Right kidney (tissue), 9 donors: Measurements from ENCODE around the gene GIPC2.
"Not testable (repeated sequence)": the region's sequence is repeated elsewhere in the genome, so short reads cannot be mapped to it uniquely, and the experiment has no call there.

Experiments used
- DNase-seq: peaks from one replicate; pipeline ENCODE4 v3.0.0-alpha.2; 2016
- long read RNA-seq, 8 donors: transcript quantifications; one replicate each; lab custom pipeline, GENCODE V29; 2026

GIPC2 gene, protein sequence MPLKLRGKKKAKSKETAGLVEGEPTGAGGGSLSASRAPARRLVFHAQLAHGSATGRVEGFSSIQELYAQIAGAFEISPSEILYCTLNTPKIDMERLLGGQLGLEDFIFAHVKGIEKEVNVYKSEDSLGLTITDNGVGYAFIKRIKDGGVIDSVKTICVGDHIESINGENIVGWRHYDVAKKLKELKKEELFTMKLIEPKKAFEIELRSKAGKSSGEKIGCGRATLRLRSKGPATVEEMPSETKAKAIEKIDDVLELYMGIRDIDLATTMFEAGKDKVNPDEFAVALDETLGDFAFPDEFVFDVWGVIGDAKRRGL
- long read RNA-seq, donor 1, transcript GIPC2-201 (6 exons, 3,847 nt), result major isoform, 6 of 6 reads
- long read RNA-seq, donor 1, partial matches to known transcripts, result 0 of 6 reads
- long read RNA-seq, donor 1, other reads (novel, unspliced or antisense), result 0 of 6 reads
- long read RNA-seq, donor 2, transcript GIPC2-201 (6 exons, 3,847 nt), result major isoform, 10 of 17 reads
- long read RNA-seq, donor 2, partial matches to known transcripts, result 7 of 17 reads
- long read RNA-seq, donor 2, other reads (novel, unspliced or antisense), result 0 of 17 reads
- long read RNA-seq, donor 3, partial matches to known transcripts, result 12 of 13 reads
- long read RNA-seq, donor 3, other reads (novel, unspliced or antisense), result 0 of 13 reads
- long read RNA-seq, donor 4, result 0 reads
- long read RNA-seq, donor 5, transcript GIPC2-201 (6 exons, 3,847 nt), result major isoform, 9 of 9 reads
- long read RNA-seq, donor 5, partial matches to known transcripts, result 0 of 9 reads
- long read RNA-seq, donor 5, other reads (novel, unspliced or antisense), result 0 of 9 reads
- long read RNA-seq, donor 6, partial matches to known transcripts, result 13 of 17 reads
- long read RNA-seq, donor 6, other reads (novel, unspliced or antisense), result 0 of 17 reads
- long read RNA-seq, donor 7, transcript GIPC2-201 (6 exons, 3,847 nt), result major isoform, 8 of 8 reads
- long read RNA-seq, donor 7, partial matches to known transcripts, result 0 of 8 reads
- long read RNA-seq, donor 7, other reads (novel, unspliced or antisense), result 0 of 8 reads
- long read RNA-seq, donor 8, partial matches to known transcripts, result 0 of 4 reads
- long read RNA-seq, donor 8, other reads (novel, unspliced or antisense), result 0 of 4 reads

DNA sequence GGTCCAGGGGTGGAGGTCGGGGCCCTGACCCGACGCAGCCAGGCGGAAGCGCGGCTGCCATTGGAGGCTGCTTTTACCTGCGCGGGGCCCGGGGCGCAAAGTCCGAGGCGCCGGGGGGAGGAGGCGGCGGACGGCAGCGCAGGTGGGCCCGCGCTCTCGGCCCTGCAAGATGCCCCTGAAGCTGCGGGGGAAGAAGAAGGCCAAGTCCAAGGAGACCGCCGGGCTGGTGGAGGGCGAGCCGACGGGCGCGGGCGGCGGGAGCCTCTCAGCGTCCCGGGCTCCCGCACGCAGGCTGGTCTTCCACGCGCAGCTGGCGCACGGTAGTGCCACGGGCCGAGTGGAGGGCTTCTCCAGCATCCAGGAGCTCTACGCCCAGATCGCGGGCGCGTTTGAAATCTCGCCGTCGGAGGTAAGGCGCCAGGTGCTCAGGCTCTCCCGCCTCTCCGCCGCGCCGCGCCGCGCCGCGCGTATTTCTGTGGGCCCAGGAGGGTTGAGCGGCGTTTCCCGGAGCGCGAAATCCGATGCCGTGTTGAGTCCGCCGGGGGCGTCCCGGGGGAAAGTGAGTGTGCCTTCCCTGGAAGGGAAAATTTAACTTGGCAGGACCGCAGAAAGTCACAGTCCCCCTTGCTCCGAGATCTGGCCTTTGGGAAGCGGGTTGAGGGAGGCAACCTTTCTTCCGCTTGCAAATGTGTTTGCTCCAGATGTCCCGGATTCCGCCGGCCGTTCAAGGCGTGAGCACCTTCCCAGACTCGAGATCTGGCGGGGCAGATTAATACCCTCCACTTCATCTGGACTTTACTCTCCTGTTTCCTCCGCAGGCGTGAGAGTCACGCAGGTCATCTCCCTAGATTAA is at the start of gene GIPC2:
GIPC2 (plus strand) TSS at position 41 of the 853 bp plus-strand sequence; CDS start at position 170, 129 bp downstream.
- peak; percentile 83 for DNase-seq

DNA sequence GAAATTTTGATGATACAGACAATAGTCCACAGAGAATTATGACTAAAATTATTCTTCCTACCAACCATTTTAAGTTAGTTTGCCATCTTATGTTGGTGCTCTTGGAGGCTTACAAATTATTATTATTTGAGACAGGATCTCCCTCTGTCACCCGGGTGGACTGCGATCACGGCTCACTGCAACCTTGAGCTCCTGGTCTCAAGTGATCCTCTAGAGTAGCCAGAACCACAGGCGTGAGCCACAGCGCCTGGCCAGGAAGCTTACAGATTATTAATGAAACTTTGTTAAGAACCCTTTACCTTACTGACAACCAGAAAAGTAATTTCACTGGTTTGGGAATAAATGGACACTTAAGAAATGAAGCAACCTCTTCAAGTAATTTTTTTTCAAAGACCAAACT is 49.0 kb upstream of the GIPC2 start:
- DNase-seq, result no peak

DNA sequence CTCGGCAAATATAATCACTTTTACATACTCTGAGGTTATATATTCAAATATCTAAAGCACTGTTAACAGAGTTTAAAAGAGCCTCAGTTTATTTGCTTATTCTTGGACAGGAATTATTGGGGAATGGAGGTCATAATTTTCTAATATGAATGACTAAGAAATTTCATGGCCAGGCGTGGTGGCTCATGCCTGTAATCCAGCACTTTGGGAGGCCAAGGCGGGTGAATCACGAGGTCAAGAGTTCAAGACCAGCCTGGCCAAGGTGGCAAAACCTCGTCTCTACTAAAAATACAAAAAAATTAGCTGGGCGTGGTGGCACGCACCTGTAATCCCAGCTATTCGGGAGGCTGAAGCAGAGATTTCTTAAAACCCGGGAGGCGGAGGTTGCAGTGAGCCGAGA is 45.2 kb upstream of the GIPC2 start:
- not testable (repeated sequence) for DNase-seq

DNA sequence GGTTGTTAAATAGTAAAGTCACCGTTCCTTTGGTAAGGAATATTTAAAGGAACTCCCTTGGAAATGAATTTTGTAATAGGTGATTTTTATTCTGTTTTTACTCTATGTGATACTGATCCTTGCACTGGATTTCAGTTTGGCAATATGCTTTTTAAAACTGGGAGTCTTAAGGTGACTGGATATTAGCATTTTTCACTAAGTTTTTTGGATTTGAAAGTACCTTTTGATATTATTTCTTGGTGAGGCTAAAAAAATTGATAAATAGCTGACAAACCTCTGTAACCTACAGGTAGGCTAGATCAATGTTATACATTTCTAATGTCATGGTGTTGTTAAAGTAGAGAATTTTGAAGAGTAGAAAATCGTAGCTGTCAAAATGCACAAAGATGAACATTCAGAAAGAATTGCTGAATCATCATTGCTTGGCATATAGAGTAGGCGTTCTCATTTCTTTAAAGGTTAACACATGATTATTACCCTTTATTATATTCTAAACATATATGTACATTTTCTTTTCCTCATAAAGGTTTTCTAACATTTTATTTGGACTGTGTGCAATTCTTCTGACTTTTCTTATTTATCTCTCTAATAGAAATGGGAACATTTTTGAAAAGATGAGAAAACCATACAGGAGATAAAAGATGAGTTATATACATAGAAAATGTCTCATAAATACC is 42.6 kb upstream of the GIPC2 start:
- no peak for DNase-seq

DNA sequence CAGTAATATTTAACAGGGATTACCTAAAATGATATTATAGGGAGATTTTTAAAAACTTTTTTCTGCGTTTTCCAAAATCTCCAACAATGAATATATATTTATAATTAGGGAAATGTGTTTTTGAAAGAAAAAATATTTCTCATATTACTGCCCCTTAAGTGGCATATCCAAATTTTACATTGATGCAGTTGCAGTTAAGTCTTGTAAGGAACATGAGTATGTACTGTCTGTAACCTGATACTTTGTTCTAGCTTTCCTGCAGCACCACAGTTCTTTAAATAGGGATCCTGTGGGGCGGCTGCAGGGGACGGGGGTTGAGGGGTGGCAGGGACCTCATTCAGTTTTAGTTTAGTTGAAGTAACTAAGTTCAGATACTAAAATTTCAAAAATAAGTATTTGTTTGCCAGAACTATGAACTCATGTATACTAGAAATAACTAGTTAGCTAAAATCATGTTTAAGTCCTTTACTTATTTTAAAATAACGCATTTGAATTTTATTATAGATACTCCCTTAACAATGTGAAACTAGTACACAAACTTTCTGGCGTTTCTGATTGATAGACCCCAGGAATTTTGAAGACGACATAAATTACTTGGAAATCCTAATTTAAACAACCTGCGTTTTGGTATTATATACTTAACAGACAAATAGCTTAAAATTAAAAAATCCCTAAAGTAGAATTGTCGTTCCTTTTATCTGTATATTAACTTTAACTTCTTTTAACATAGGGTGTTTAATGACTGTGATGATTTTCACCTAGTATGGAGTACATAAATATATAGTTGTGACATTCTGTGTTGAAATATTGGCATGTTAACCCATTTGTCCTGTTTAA is 41.7 kb upstream of the GIPC2 start:
- peak; percentile 61 for DNase-seq

DNA sequence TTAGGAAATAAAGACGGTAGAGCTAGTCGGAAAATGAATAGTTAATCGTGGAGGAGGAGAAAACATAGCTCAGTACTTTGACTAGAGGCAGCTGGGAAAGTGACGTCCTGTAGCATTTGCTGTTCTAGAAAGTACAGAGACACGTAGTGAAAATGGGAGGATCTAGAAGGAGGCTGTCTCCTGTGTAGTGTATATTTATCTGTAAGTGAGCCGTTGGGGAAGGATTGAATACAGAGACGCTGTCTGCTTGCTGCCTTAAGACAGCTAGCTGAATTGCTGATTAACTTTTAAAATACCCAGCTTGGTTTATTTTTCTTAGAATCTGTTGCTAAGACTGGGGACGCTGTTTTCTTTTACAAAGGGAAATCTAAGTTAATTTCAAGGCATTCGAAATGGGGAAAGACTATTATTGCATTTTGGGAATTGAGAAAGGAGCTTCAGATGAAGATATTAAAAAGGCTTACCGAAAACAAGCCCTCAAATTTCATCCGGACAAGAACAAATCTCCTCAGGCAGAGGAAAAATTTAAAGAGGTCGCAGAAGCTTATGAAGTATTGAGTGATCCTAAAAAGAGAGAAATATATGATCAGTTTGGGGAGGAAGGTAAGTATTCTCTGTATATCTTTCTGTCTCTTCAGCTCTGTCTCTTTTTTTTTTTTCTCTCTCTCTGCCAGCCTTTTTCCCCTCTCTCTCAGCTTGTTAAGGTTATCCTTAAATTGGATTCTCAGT is 40.9 kb upstream of the GIPC2 start, which contains the start of gene DNAJB4:
DNAJB4 (plus strand) TSS at position 221 of the 729 bp plus-strand sequence; CDS start at position 393, 172 bp downstream.
- DNase-seq, result peak; percentile 64

DNA sequence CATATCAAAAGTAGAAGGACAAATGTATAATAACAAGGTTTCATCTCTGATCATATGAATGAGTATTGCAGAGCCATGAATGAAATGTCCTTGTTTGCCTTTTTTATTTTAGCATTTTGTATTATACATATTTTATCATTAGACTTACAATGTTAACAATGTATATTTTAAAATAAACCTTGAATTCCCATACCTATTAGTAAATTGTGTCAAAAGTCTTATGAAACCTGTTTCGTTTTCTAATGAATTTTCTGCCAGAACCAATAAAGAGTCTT is 40.4 kb upstream of the GIPC2 start:
- DNase-seq, result no peak

DNA sequence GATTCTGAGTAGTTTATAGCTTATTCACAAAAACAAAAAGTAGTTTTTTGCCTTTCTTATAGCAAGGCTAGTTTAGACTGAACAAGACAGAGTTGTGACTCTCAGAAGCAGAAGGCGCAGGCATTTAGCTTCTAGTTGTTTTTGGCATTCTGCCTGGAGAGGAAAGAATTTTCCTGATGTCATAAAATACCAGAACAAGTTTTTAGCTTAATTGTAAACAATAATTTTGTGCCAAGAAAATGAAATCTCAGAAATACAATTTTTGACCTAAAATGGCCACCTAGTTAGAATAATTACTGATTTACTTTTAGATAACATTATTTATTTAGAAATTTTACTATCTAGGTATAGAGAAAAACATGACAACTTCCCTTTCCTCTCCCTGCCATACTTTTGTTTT is 40.0 kb upstream of the GIPC2 start:
- DNase-seq, result peak; percentile 46

DNA sequence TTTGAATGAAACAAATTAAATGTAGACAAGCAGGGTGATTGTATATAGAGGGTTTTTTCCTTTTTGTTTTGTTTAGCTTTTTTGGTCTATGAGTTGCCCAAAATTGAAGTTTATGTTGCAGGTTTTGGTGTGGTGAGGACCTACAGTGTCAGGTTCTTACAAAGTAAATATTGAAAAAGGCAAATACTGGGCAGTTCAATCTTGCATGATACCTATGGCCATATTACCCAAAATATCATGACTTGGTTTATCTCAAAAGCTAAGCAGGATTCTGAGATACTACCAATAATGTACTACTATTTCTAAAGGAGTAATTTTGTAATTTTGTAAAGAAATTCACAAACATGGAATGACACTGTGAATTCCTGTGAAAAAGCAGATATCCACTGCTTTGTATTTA is 39.2 kb upstream of the GIPC2 start:
- no peak for DNase-seq

DNA sequence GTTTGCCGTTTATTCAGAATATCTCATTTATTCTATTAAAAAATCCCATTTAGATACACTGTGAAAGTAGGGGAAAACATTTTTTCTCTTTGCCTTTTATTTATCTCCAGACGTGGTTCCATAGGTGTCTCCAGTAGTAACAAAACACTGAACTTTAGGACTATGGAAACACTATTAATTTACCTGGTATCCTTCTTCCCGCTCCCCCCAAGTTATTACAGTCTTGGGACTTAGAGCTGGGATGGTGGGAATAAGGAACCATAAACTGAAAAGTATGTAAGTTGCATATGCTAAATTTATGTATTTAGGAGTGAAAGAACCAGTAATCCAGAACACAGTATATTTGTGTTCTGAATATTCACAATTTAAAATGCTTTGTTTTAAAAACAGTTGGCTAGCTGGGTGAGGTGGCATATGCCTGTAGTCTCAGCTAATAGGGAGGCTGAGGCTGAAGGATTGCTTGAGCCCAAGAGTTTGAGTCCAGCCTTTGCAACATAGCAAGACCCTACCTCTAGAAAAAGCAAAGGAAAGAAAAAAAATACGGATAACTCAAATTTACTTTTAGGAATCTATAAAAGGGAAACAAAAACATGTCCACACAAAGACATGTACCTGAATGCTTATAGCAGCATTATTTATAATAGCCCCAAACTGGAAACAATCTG is 38.0 kb upstream of the GIPC2 start:
- no peak for DNase-seq

DNA sequence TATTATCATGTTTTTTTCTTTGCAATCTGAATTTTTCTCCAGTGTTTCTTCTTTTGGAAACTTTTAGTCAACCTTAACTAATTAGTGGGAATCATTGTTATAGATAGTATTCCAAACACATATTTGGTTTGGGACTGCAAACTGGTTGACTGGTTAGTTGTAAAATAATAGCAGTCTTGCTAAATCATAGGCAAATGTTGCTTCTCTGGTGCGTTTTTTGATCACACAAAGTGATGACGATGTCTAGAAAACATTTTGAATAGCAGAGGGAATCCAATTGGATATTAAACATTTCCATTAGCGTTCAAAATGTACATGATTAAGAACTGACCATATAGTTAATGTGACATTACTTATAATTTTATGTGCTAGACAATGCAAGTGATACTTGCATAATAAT is 36.5 kb upstream of the GIPC2 start:
- no peak for DNase-seq

DNA sequence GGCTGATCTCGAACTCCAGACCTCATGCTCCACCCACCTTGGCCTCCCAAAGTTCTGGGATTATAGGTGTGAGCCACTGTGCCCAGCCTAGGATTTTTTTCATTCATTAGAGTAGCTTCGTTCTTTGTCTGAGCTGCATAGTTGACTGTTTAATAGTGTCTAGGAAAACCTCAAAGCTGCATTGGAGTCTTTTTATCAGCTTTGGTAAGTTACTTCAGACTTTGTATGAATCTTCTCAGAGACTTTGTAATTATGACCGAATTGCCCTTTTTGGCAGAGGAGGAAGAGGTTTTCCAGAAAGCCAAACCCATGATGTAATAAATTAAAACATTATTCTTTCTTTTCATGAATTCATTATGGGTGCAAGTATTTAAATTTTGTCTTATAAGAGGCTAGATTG is 35.9 kb upstream of the GIPC2 start:
- no peak for DNase-seq

DNA sequence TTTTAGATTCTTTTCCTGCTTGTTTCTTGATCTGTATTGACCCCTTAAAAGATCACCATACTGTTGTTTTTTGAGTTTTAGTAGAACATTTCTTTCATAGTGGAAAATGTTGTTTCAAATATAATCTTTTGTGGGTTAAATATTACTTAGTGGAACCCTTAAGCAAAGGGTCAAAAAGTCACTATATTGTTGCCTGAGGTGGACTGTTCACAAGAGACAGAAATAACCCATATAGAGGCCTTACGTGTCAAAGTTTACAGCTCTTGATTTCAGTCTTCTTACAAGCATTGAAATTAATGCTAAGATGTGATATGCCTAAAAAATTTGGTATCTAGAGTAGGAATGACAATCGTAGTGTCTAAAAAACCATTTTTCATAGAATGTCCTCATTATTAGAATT is 34.7 kb upstream of the GIPC2 start:
- DNase-seq, result no peak

DNA sequence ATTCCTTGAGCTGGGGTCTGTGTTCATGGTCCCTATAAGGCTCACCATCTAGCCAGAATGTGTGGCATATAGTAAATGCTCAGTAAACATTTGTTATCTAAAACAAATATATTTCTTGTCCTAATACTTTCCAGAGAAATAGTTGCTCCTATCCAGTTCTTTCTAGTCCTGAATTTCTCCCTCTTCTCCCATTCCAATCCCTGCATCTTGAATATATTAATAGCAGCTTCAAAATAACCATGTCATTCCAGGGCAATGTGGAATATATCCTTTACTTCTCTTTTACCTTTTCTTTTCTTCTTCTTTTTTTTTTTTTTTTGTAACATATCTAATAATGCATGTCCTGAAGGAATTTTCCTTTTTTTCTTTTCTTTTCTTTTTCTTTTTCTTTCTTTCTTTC is 30.6 kb upstream of the GIPC2 start:
- no peak for DNase-seq

DNA sequence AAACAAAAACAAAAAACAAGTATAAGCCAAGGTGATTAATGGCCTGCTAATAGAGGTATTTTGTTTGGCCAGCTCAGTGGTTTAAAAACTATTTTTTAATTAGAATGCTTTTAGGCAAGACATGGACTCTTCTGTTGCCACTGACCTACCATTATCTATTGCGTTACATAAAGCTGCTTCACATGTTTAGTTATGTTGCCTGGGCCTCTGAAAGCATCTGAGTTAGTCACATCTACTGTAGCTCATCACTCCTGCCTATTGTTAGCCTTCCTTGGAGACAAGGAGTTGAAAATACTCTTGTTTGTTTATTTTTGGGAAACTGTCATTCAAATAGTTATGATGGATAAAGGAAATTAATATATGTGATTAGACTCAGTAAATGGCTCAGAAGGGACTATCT is 26.7 kb upstream of the GIPC2 start:
- DNase-seq, result no peak

DNA sequence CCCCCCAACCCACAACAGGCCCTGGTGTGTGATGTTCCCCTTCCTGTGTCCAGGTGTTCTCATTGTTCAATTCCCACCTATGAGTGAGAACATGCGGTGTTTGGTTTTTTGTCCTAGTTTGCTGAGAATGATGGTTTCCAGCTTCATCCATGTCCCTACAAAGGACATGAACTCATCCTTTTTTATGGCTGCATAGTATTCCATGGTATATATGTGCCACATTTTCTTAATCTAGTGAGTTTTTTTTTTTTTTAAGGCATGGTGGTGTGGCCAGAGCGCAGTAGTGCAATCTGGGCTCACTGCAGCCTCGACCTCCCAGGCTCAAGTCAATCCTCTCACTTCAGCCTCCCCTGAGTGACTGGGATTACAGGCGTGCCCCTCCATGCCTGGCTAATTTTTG is 24.6 kb upstream of the GIPC2 start:
- DNase-seq, result not testable (repeated sequence)

DNA sequence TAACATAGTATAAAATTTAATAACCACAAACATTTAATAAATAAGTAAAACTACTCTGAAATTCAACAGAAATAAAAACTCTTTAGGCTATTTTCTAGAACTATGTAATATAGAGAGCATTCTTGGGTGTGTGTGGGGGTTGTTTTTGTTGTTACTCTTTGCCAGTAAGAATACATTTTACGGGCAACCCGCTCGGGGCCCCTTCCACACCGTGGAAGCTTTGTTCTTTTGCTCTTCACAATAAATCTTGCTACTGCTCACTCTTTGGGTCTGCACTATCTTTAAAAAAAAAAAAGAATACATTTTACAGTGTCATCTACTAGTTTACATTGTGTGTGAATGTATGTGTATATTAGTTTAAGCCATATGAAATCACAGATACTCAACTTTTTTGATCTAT is 16.0 kb upstream of the GIPC2 start:
- no peak for DNase-seq

DNA sequence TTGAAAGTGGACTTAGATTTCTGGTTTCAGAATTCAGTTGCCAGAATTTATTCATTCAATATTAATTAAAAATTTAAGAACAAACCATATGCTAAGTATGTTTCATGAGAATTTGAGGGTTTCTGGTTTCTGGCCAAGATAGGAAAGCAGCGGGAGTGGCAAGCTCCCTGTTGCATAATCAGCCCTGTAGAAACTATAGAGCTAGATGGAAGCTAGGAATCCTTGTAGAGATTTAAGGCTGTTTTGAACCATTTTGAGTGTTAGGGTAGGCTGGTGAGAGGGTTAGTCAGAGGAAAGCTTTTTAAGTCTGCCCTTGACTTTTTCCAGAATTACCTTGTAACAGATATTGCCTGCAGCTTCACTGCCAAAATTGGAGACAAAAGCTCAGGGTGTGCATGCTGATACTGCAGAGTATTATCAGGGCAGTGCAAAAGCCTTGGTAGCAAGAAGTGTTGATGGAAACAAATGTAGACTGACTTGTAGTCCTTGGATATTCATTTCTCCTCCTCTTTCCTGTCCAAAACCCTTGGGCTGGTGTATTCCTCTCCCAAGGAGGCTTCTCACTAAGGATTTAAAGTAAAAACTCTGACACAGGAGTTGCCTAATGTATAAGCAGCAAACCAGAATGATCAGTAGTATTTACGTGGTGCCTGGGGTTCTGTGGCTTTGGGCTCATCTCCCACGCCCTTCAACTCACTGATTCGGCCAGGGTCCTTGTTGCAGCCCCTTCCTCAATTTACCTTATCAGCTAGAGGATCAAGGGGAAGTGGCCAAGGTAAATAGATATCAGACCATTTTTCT is 12.6 kb upstream of the GIPC2 start:
- no peak for DNase-seq
